SK-N-SH (cell line): ENCODE measurements around the gene C12orf43. TPM values are rescaled to one million over a fixed set of nuclear protein-coding genes. Genes with fewer than 3 reads are reported as not detected.

Experiments used
- CTCF ChIA-PET: fragments of 300-600, 350-600 bp; formaldehyde crosslinking; extraction: SDS; loops from one replicate; lab custom pipeline; 2021; lab: Yijun Ruan, JAX
- POLR2A ChIA-PET: fragments of 350-600 bp; sonication (Branson Sonifier 250); formaldehyde crosslinking; extraction: SDS; loops from one replicate; lab custom pipeline; 2020; ENCODE audit warnings: antibody characterized with exemption, inconsistent platforms; lab: Yijun Ruan, JAX
- DNase-seq: peaks from one replicate; pipeline ENCODE4 v3.0.0; 2012
- H2AFZ ChIP-seq: fragments of 200-600 bp; sonication (generic); 2 replicates; pipeline ENCODE4 v1.8.1; 2016; ENCODE audit warnings: antibody characterized with exemption, mild to moderate bottlenecking, low read depth
- H3F3A ChIP-seq: fragments of 200-600 bp; sonication (generic); replicated peaks from 2 replicates; pipeline ENCODE3; 2016; ENCODE audit warnings: antibody characterized with exemption, mild to moderate bottlenecking; ENCODE audit not compliant: insufficient read depth
- H3K27ac ChIP-seq, 2 experiments: fragments of 200-500 bp in 1 of 2; fragments of 200-600 bp in 1 of 2; sonication (Bioruptor generic) in 1 of 2; sonication (generic), shearing (Covaris generic) in 1 of 2; 2 replicates each; pipeline versions ENCODE4 v1.5.1 to v1.6.1; 2014 to 2016; ENCODE audit warnings: low read depth in 2 of 2, inconsistent platforms in 1 of 2, low read length in 1 of 2, mild to moderate bottlenecking in 1 of 2, mixed read lengths in 1 of 2
- H3K27me3 ChIP-seq: fragments of 200-600 bp; sonication (generic), shearing (Covaris generic); 2 replicates; pipeline ENCODE4 v1.6.1; 2016; ENCODE audit warnings: mixed run types; ENCODE audit not compliant: insufficient read depth
- H3K36me3 ChIP-seq, 2 experiments: fragments of 200-500 bp in 1 of 2; fragments of 200-600 bp in 1 of 2; sonication (Bioruptor generic) in 1 of 2; sonication (generic) in 1 of 2; replicated peaks in 1 of 2; 2 replicates each; pipeline versions ENCODE3 to v1.5.1; 2014 to 2016; ENCODE audit warnings: low read length in 1 of 2, mild to moderate bottlenecking in 1 of 2; ENCODE audit not compliant: insufficient read depth in 2 of 2, control insufficient read depth in 1 of 2
- H3K4me1 ChIP-seq, 2 experiments: fragments of 200-500 bp in 1 of 2; fragments of 200-600 bp in 1 of 2; sonication (Bioruptor generic) in 1 of 2; sonication (generic), shearing (Covaris generic) in 1 of 2; 2 replicates each; pipeline versions ENCODE4 v1.5.1 to v1.6.1; 2014 to 2016; ENCODE audit warnings: low read depth in 1 of 2, low read length in 1 of 2, mixed run types in 1 of 2; ENCODE audit not compliant: insufficient read depth in 2 of 2, control insufficient read depth in 1 of 2
- H3K4me2 ChIP-seq: fragments of 200-600 bp; sonication (generic), shearing (Covaris generic); 2 replicates; pipeline ENCODE4 v1.6.1; 2017; ENCODE audit warnings: mixed run types
- H3K4me3 ChIP-seq, 2 experiments: fragments of 200-500 bp in 1 of 2; fragments of 200-600 bp in 1 of 2; sonication (Bioruptor generic) in 1 of 2; sonication (generic), shearing (Covaris generic) in 1 of 2; 2 replicates each; pipeline versions ENCODE4 v1.5.1 to v1.8.1; 2014 to 2016; ENCODE audit warnings: low read depth in 2 of 2, inconsistent platforms in 1 of 2, low read length in 1 of 2, mild to moderate bottlenecking in 1 of 2, mixed read lengths in 1 of 2, moderate library complexity in 1 of 2
- H3K79me2 ChIP-seq: fragments of 200-600 bp; sonication (generic); 2 replicates; pipeline ENCODE4 v1.8.1; 2017; ENCODE audit warnings: mild to moderate bottlenecking; ENCODE audit not compliant: insufficient read depth
- H3K9ac ChIP-seq: fragments of 200-600 bp; sonication (generic); 2 replicates; pipeline ENCODE4 v1.6.1; 2017; ENCODE audit warnings: mixed run types
- H3K9me2 ChIP-seq: fragments of 200-600 bp; sonication (generic); 2 replicates; pipeline ENCODE4 v1.6.1; 2017; ENCODE audit warnings: mixed run types
- H3K9me3 ChIP-seq: fragments of 200-600 bp; sonication (generic); 2 replicates; pipeline ENCODE4 v1.6.1; 2017; ENCODE audit warnings: mixed run types, mild to moderate bottlenecking, moderate library complexity
- H4K20me1 ChIP-seq: fragments of 200-600 bp; sonication (generic); 2 replicates; pipeline ENCODE4 v1.6.1; 2017; ENCODE audit warnings: mild to moderate bottlenecking, mixed run types; ENCODE audit not compliant: insufficient read depth
- CTCF ChIP-seq: fragments of 200-600 bp; sonication (generic); IDR thresholded peaks from 2 replicates; pipeline ENCODE4 v1.6.1; 2017; ENCODE audit warnings: antibody characterized with exemption, mild to moderate bottlenecking, moderate library complexity
- EP300 ChIP-seq, 2 experiments: IDR thresholded peaks; 2 replicates each; pipeline versions ENCODE4 v1.4.0 to v1.6.1; 2012; ENCODE audit warnings: borderline replicate concordance in 1 of 2, low read depth in 1 of 2, low read length in 1 of 2
- EZH2phosphoT487 ChIP-seq: fragments of 200-600 bp; sonication (generic); IDR thresholded peaks from 2 replicates; pipeline ENCODE4 v1.6.1; 2017; ENCODE audit warnings: low read depth, mixed run types, mild to moderate bottlenecking, antibody characterized with exemption, moderate library complexity, borderline replicate concordance
- FOSL2 ChIP-seq: IDR thresholded peaks from 2 replicates; pipeline ENCODE4 v1.4.0; 2012; ENCODE audit warnings: low read depth, mild to moderate bottlenecking, moderate library complexity, borderline replicate concordance
- GABPA ChIP-seq: IDR thresholded peaks from 2 replicates; pipeline ENCODE4 v1.4.0; 2012; ENCODE audit warnings: low read depth, mild to moderate bottlenecking
- GATA2 ChIP-seq: sonication (generic); formaldehyde crosslinking; IDR thresholded peaks from 2 replicates; pipeline ENCODE4 v1.5.0; 2020; ENCODE audit warnings: mild to moderate bottlenecking, missing genetic modification reagents
- MEF2A ChIP-seq: IDR thresholded peaks from 2 replicates; pipeline ENCODE4 v1.4.0; 2012; ENCODE audit warnings: low read depth, borderline replicate concordance
- NRF1 ChIP-seq: IDR thresholded peaks from 2 replicates; pipeline ENCODE4 v1.6.1; 2012; ENCODE audit warnings: low read depth, mild to moderate bottlenecking, low read length
- POLR2AphosphoS5 ChIP-seq: IDR thresholded peaks from 2 replicates; pipeline ENCODE4 v1.6.1; 2012; ENCODE audit warnings: low read depth, low read length
- SIN3A ChIP-seq: IDR thresholded peaks from 2 replicates; pipeline ENCODE4 v1.6.1; 2012; ENCODE audit warnings: low read depth, mild to moderate bottlenecking, low read length, moderate library complexity, borderline replicate concordance
- TAF1 ChIP-seq: IDR thresholded peaks from 2 replicates; pipeline ENCODE4 v1.6.1; 2012; ENCODE audit warnings: low read depth, mild to moderate bottlenecking, low read length, moderate library complexity, borderline replicate concordance
- USF1 ChIP-seq: IDR thresholded peaks from 2 replicates; pipeline ENCODE4 v1.4.0; 2012; ENCODE audit warnings: low read depth, borderline replicate concordance
- ZBTB33 ChIP-seq: IDR thresholded peaks from 2 replicates; pipeline ENCODE4 v1.4.0; 2012; ENCODE audit warnings: low read depth, borderline replicate concordance
- WGBS: methylation state at CpG from one replicate; pipeline ENCODE4 v1.1.6; 2017; ENCODE audit warnings: low lambda C conversion rate; 5-methylcytosine and 5-hydroxymethylcytosine counted together
- polyA plus RNA-seq, 3 experiments: library from polyadenylated mRNA; depleted of rRNA; stranded (reverse); fragments of >200 nt; gene quantifications; 2 replicates each; pipeline ENCODE4 v1.2.3, GENCODE V29; 2012
- TF ChIP-seq, protein P1 (sequence below): fragments of 150-350 bp; IDR thresholded peaks from 2 replicates; pipeline ENCODE4 v1.6.1; 2016; ENCODE audit warnings: mild to moderate bottlenecking, low read depth, low read length

The C12orf43 gene
- polyA plus RNA-seq, 1 of the 3 experiments (the other 2 are of a cell fraction): 13.9 TPM

DNA sequence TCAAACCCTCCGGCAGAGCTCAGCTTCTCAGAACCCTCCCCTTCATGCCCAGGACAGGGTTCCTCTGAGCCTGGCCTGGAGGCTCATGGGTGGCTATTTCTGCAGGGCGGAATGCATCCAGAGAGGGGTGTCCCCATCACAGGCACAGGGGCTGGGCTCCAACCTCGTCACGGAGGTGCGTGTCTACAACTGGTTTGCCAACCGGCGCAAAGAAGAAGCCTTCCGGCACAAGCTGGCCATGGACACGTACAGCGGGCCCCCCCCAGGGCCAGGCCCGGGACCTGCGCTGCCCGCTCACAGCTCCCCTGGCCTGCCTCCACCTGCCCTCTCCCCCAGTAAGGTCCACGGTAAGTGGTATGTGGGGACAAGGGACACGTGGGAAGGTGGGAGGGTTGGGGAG is 22.2 kb downstream of the C12orf43 start:
- Histone ChIP-seq H3F3A (no peaks in the 10 kb centered on the region), H3K27me3 (no peaks in the 10 kb centered on the region; the same call in 1 of the 2 replicates), H3K4me1 (no peaks in the 10 kb centered on the region), H3K4me2 (no peak overlapping the region), H3K9me3 (no peaks in the 10 kb centered on the region), H3K36me3 (no peaks in the 10 kb centered on the region), H3K4me3 (no peak overlapping the region), H3K9me2 (no peaks in the 10 kb centered on the region), H4K20me1 (no peaks in the 10 kb centered on the region), H3K27ac (no peak overlapping the region), H3K79me2 (no peaks in the 10 kb centered on the region), H3K9ac (no peak overlapping the region), H2AFZ (no peak overlapping the region)
- ChIA-PET POLR2A (no interaction called here), CTCF (interaction anchor here (1.4 kb wide), 1 partner anchor 9 kb away, joined by 3 read pairs; no protein-coding TSS in a partner anchor)
- WGBS: 64% methylated on average over 4 of the region's 15 CpGs
- DNase-seq: no peak
- TF ChIP-seq CTCF (no peak), MEF2A (no peak), EP300 (IDR thresholded peaks at IDR 0.05; ENCODE audit: borderline replicate concordance in 1 of 2, low read depth in 1 of 2, low read length in 1 of 2) (no peak), FOSL2 (no peak), POLR2AphosphoS5 (no peak), USF1 (no peak), SIN3A (no peak), GABPA (no peak), NRF1 (no peak), EZH2phosphoT487 (no peak), TAF1 (no peak), ZBTB33 (no peak), GATA2 (no peak)
- TF ChIP-seq, protein P1, sequence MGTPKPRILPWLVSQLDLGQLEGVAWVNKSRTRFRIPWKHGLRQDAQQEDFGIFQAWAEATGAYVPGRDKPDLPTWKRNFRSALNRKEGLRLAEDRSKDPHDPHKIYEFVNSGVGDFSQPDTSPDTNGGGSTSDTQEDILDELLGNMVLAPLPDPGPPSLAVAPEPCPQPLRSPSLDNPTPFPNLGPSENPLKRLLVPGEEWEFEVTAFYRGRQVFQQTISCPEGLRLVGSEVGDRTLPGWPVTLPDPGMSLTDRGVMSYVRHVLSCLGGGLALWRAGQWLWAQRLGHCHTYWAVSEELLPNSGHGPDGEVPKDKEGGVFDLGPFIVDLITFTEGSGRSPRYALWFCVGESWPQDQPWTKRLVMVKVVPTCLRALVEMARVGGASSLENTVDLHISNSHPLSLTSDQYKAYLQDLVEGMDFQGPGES: no peak
